Measurements from ENCODE around the gene NOS1AP. TPM values are rescaled to one million over a fixed set of nuclear protein-coding genes. Genes with fewer than 3 reads are reported as not detected.

Gene NOS1AP
- total and polyA plus RNA-seq, 9 of the 15 experiments (the other 6 are each of a cell fraction or from before 2014, with no cell fraction given), result 0.07 to 1.5 (median 0.22) TPM

GRCh38 chr1:162372159-162373071, 302.9 kb downstream of the NOS1AP start (continued):
- TF ChIP-seq ARID3A (IDR thresholded peaks at IDR 0.05; ENCODE audit: borderline replicate concordance, low read depth, low read length) (no peak), NR4A1 (CRISPR knock-in tag; IDR thresholded peaks at IDR 0.05) (no peak), NR4A1 (tag; IDR thresholded peaks at IDR 0.05) (peak; percentile 70), ILF3 (IDR thresholded peaks at IDR 0.05; ENCODE audit: borderline replicate concordance) (0 out of 2 replicates have a peak, but pooled peaks have one; percentile 26), HMGN3 (IDR thresholded peaks at IDR 0.05; ENCODE audit: borderline replicate concordance, extremely low read depth, insufficient read length, low read depth, low read length) (peak; percentile 90), ZKSCAN1 (IDR thresholded peaks at IDR 0.05; ENCODE audit: low read depth, low read length) (peak; percentile 46; the same call in 1 of the 2 replicates), MEF2A (IDR thresholded peaks at IDR 0.05; ENCODE audit: control insufficient read depth, low read depth, low read length) (peak; percentile 67; the same call in 1 of the 2 replicates), ZBTB17 (CRISPR knock-in tag; IDR thresholded peaks at IDR 0.05) (0 out of 2 replicates have a peak, but pooled peaks have one; percentile 25), ETV1 (tag; conservative IDR thresholded peaks at IDR 0.05; ENCODE audit: low read depth) (no peak), ZNF707 (CRISPR knock-in tag; conservative IDR thresholded peaks at IDR 0.05) (no peak), MAZ (CRISPR knock-in tag; conservative IDR thresholded peaks at IDR 0.05 in 1 of 2, IDR thresholded peaks at IDR 0.05 in 1 of 2) (peak; percentile 32 to 91; a peak in 2 of 4 replicates), ZNF121 (CRISPR knock-in tag; conservative IDR thresholded peaks at IDR 0.05) (no peak), MYC (IDR thresholded peaks at IDR 0.05; ENCODE audit: low read depth, low read length) (peak; percentile 85), MYC (CRISPR knock-in tag; IDR thresholded peaks at IDR 0.05; ENCODE audit: borderline replicate concordance, low read depth) (no peak), ZNF551 (CRISPR knock-in tag; IDR thresholded peaks at IDR 0.05) (no peak), ZNF766 (CRISPR knock-in tag; conservative IDR thresholded peaks at IDR 0.05) (peak; percentile 91), TEAD2 (tag; IDR thresholded peaks at IDR 0.05) (no peak), ZNF778 (CRISPR knock-in tag; IDR thresholded peaks at IDR 0.05) (no peak), POLR3A (IDR thresholded peaks at IDR 0.05; ENCODE audit: borderline replicate concordance, extremely low read depth, insufficient read depth, insufficient read length) (no peak), ETV5 (CRISPR knock-in tag; IDR thresholded peaks at IDR 0.05; ENCODE audit: low read depth) (peak; percentile 56; the same call in 1 of the 2 replicates)
- TF ChIP-seq, protein P1, sequence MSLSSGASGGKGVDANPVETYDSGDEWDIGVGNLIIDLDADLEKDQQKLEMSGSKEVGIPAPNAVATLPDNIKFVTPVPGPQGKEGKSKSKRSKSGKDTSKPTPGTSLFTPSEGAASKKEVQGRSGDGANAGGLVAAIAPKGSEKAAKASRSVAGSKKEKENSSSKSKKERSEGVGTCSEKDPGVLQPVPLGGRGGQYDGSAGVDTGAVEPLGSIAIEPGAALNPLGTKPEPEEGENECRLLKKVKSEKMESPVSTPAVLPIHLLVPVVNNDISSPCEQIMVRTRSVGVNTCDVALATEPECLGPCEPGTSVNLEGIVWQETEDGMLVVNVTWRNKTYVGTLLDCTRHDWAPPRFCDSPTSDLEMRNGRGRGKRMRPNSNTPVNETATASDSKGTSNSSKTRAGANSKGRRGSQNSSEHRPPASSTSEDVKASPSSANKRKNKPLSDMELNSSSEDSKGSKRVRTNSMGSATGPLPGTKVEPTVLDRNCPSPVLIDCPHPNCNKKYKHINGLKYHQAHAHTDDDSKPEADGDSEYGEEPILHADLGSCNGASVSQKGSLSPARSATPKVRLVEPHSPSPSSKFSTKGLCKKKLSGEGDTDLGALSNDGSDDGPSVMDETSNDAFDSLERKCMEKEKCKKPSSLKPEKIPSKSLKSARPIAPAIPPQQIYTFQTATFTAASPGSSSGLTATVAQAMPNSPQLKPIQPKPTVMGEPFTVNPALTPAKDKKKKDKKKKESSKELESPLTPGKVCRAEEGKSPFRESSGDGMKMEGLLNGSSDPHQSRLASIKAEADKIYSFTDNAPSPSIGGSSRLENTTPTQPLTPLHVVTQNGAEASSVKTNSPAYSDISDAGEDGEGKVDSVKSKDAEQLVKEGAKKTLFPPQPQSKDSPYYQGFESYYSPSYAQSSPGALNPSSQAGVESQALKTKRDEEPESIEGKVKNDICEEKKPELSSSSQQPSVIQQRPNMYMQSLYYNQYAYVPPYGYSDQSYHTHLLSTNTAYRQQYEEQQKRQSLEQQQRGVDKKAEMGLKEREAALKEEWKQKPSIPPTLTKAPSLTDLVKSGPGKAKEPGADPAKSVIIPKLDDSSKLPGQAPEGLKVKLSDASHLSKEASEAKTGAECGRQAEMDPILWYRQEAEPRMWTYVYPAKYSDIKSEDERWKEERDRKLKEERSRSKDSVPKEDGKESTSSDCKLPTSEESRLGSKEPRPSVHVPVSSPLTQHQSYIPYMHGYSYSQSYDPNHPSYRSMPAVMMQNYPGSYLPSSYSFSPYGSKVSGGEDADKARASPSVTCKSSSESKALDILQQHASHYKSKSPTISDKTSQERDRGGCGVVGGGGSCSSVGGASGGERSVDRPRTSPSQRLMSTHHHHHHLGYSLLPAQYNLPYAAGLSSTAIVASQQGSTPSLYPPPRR (CRISPR knock-in tag; IDR thresholded peaks at IDR 0.05; ENCODE audit: borderline replicate concordance), result peak; percentile 87; the same call in 1 of the 2 replicates
